ENCODE measurements around the gene NELFE.
"Not testable (repeated sequence)": the region's sequence is repeated elsewhere in the genome, so short reads cannot be mapped to it uniquely, and the experiment has no call there.

NELFE gene

DNA sequence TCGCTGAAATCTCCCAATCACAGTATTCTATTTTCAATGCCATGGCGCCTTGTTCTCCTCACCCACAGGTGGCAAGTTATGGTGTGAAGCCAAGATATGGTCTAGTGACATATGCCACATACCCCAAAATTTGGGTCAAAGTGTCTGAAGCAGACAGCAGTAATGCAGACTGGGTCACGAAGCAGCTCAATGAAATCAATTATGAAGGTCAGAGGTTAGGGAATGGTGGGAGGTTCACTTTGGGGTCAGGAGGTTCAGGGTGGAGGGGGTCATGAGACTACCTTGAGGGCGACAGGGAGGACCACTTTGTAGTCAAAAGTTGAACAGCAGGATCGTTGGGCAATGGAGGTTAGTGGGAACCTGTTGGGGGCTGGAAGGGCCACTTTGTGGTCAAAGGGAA is 10.5 kb downstream of the NELFE start:
- DNase-seq = no peak

GRCh38 chr6:31947864-31948263 is 10.9 kb downstream of the NELFE start:
- no peak for DNase-seq

DNA sequence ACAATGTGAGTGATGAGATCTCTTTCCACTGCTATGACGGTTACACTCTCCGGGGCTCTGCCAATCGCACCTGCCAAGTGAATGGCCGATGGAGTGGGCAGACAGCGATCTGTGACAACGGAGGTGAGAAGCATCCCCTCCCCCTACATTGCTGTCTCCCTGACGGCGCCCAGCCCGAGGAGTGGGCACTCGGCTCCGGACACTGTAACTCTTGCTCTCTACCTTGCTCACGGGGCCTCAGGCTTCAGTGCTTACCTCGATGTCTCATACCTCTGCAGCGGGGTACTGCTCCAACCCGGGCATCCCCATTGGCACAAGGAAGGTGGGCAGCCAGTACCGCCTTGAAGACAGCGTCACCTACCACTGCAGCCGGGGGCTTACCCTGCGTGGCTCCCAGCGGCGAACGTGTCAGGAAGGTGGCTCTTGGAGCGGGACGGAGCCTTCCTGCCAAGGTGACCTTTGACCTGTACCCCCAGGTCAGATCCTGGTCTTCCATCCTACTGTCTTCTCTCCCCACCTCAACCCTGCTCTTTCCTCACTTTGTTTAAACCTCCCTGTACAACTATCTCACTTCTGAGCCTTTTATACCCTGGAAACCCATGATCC is 11.6 kb downstream of the NELFE start:
- no peak for DNase-seq

GRCh38 chr6:31946370-31946885 is 12.3 kb downstream of the NELFE start:
- DNase-seq = no peak

DNA sequence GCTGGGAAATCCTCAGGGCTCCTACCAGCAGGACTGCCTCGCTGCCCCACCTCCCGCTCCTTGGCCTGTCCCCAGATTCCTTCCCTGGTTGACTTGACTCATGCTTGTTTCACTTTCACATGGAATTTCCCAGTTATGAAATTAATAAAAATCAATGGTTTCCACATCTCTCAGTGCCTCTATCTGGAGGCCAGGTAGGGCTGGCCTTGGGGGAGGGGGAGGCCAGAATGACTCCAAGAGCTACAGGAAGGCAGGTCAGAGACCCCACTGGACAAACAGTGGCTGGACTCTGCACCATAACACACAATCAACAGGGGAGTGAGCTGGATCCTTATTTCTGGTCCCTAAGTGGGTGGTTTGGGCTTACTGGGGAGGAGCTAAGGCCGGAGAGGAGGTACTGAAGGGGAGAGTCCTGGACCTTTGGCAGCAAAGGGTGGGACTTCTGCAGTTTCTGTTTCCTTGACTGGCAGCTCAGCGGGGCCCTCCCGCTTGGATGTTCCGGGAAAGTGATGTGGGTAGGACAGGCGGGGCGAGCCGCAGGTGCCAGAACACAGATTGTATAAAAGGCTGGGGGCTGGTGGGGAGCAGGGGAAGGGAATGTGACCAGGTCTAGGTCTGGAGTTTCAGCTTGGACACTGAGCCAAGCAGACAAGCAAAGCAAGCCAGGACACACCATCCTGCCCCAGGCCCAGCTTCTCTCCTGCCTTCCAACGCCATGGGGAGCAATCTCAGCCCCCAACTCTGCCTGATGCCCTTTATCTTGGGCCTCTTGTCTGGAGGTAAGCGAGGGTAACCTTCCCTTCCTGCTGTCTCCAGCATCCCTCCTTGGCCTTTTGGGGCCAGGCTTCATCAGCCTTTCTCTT is 13.0 kb downstream of the NELFE start, which contains the start of gene CFB:
CFB (plus strand) TSS at position 589 of the 863 bp plus-strand sequence; CDS start at position 716, 127 bp downstream.
- DNase-seq = no peak

DNA sequence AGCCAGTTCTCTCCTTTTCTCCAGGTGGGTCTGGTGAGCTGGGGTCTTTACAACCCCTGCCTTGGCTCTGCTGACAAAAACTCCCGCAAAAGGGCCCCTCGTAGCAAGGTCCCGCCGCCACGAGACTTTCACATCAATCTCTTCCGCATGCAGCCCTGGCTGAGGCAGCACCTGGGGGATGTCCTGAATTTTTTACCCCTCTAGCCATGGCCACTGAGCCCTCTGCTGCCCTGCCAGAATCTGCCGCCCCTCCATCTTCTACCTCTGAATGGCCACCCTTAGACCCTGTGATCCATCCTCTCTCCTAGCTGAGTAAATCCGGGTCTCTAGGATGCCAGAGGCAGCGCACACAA is 13.6 kb downstream of the NELFE start:
- DNase-seq = no peak

DNA sequence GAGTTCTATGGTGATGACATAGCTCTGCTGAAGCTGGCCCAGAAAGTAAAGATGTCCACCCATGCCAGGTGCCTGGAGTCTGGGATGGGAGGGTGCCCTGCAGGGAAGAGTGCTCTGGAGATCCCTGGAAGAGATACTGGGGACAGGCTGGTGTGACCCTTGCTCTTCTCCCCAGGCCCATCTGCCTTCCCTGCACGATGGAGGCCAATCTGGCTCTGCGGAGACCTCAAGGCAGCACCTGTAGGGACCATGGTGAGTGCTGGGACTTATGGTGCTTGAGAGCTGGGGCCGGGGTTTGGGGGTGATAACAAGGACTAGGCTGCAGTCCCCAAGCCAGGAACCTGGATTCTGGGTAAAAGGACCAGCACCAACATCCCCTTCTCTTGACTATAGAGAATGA is 15.0 kb downstream of the NELFE start:
- DNase-seq = no peak

DNA sequence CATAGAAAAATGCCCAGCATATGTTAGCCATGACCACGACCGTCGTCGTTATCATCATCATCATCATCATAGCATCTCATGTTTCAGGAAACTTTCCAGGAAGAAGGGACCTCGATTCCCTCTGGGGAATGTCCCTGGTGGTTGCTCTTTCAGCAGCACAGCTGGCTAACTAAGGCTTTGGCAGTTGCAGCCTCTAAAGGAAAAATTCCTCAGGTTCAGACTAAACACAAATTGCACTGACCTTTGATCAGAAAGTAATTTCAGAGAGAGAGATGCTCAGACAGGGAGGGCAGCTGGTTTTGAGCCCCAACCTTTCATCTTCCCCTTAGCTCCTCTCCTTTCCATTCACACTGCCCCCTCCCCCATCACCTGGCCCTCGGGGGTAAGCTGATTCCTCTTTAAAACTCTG is 18.5 kb downstream of the NELFE start:
- DNase-seq = no peak

- no peak for DNase-seq
These were observed 22.9 kb downstream of the NELFE start for GRCh38 chr6:31935823-31936222.

DNA sequence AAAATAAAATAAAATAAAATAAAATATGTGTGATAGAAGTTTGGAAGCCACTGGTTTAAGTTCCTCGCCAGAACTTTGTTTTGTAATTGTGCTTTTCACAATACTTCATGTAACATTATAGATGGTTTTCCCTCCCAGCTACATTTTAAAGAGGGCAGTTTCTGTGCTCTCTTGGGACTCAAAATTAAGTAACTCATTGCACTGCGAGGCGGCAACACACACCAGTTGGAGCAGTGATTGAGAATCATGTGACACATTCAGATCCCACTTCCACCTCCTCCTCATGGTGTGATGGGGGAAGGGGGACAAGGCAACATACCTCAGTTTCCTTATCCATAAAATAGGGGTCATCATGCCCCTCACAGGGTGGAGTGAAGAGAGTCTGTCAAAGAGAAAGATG is 23.8 kb downstream of the NELFE start:
- DNase-seq = no peak

DNA sequence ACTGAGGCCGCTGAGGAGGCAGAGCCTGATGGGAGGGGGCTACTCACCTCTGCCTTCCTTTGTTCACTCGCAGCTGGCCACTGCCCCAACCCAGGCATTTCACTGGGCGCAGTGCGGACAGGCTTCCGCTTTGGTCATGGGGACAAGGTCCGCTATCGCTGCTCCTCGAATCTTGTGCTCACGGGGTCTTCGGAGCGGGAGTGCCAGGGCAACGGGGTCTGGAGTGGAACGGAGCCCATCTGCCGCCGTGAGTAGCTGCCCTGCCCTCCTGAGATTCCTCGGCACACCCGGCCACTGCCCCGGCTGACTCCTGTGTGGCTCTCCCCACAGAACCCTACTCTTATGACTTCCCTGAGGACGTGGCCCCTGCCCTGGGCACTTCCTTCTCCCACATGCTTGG is 25.2 kb downstream of the NELFE start:
- DNase-seq = no peak

GRCh38 chr6:31932137-31932536 is 26.6 kb downstream of the NELFE start:
- DNase-seq = not testable (repeated sequence)

GRCh38 chr6:31930962-31931361 is 27.8 kb downstream of the NELFE start:
- no peak for DNase-seq

DNA sequence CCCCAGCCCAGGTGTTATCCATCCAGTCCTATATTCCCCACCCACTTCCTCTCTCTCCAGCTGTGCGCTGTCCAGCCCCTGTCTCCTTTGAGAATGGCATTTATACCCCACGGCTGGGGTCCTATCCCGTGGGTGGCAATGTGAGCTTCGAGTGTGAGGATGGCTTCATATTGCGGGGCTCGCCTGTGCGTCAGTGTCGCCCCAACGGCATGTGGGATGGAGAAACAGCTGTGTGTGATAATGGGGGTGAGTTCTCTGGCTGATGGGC is 30.2 kb downstream of the NELFE start:
- no peak for DNase-seq

DNA sequence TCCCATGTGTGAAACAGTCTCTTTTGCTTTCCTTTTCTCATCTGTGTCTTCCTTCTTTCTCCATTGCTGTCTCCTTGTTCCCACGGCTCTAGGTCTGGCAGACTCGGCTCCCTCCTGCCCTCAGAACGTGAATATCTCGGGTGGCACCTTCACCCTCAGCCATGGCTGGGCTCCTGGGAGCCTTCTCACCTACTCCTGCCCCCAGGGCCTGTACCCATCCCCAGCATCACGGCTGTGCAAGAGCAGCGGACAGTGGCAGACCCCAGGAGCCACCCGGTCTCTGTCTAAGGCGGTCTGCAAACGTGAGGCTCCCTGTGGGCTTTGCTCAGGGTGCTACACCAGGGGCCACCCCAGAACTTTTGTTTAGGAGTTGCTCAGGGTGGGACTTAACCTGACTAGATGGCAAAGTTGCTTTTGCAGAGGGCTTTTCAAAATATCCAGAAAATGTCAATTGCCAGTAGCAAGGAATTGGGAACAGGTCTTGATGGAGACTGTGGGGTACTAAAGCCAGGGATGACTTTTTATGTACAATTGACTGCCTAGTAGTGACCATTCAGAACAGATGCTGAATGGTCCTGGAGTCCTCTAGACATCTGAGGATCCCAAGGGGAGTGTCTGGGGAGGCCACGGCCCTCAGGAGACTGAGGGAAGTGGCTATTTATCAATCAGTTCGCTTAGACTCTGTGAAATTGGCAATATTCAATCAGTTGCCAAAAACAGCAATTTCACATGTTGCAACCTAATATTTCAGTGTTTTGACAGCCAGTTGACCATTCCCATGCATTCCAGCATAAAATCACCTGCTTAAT is 30.7 kb downstream of the NELFE start:
- no peak for DNase-seq

GRCh38 chr6:31927242-31927862 is 31.4 kb downstream of the NELFE start, which contains the start of gene C2:
TSS of gene C2 (plus strand) at chr6:31927717. CDS start at chr6:31927753, 36 bp downstream.
- no peak for DNase-seq

DNA sequence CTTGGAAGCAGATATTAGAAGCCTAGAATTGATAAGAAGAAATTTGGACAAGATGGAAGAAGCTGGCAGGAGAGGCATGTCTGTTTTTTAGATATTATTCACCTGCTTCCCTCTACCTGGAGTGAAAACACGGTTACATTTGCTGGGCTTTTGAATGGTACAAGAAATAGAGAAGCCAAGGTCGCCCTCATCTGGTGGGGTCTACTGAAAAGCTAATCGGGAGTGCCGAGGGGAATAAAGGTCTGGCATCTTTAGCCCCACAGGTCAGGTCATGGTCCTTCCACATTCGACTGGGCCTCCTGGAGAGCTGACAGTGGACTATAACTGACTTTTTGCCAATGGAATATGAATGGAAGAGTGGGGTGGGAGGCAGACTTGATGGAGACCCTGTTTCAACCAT is 35.8 kb downstream of the NELFE start:
- DNase-seq = no peak

GRCh38 chr6:31920811-31921210 is 38.0 kb downstream of the NELFE start:
- no peak for DNase-seq

DNA sequence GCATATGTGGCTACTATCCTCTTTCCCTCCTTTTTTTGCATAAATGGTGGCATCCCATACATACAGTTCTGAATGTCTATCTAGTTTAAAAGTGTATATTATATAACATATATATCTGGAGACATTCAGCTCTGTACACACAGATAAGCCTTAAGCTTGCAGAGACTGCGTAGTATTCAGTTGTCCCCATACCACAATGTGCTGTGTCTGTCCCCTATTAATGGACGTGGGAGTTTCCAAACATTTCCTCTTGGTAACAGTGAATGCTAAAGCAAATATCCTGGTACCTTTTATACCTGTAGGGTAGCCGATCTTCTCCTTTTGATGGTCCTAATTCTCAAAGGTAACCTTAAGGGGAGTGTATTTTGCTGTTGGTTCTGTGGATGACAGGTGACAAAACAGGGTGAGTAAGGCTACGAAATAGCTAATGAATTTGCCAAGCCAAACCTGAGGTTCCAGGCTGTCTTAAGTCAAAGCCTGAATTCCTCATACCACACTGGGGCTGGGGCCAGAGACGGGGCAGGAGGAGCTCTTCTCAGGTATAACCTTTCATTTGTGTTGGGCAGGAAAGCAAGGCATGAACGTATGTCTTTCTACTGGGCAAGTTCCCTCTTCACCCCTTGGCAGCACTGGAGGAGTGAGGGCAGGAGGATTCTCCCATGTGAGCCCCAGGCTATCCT is 39.0 kb downstream of the NELFE start:
- DNase-seq = no peak

DNA sequence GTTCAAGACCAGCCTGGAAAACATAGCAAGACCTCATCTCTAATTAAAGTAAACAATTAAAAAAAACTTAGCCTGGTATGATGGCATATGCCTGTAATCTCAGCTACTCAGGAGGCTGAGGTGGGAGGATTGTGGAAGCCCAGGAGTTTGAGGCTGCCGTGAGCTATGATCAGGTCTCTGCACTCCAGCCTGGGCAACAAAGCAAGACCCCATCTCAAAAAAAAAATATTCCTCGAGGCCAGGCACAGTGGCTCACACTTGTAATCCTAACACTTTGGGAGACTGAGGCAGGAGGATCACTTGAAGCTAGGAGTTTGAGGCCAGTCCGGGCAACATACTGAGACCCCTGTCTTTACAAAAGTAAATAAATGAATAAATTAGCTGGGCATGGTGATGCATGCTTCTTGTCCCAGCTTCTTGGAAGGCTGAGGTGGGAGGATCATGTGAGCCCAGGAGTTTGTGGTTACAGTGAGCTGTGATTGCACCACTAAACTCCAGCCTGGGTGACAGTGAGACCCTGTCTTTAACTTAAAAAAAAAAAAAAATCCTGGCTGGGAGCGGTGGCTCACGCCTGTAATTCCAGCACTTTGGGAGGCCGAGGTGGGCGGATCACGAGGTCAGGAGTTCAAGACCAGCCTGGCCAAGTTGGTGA is 40.6 kb downstream of the NELFE start:
- DNase-seq = no peak

DNA sequence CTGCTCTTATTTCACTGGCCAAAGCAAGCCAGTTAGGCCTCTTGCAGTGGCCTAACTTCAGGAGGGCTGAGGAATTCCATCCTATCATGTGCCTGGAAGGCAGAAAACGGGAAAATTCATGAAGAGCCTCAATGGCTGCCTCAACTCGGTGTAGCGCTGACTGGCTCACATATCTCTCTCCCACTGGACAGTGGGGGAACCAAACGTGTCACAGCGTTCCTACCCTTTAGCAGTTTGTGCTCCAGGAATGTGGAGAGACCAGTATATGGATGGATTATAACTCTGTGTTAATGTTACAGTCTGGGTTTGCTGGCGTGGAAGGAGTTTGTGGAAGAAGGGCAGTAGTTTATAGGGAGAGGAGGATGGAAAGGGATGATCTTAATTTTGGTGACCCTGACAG is 43.0 kb downstream of the NELFE start:
- no peak for DNase-seq

GRCh38 chr6:31915351-31915750 is 43.4 kb downstream of the NELFE start:
- DNase-seq = no peak
